HuH-7 (cell line): Measurements from ENCODE around the gene GADD45G.

Source experiments
- DNase-seq: peaks from one replicate; pipeline ENCODE4 v3.0.0; 2011; ENCODE audit warnings: low spot score

The GADD45G gene

DNA sequence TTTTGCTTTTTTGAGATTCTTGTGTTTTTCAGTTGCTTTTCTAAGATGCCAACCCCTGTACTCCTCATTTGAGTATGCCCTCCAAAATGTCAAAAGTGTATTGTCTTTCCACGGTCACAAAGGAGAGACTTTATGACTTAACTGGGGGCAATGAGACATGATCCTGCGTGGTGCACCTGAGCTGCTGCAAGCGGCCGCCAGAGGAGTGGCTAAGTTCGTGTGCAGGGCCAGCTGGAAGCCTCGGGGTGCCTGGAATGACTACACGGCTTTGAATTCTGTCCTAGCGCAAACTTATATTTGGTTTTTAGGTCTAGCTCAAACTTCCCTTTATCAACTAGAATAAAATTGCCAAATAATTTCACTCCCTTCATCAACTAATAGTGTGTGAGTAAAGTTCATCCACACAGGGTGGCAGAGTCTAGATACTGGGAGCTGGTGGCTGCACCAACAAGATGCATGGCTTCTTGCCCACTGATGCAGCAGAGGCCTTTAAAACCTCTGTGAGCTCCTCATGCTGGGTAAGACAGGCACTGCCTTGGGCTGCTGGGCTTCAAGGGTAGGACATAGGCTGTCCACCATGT is 4.7 kb downstream of the GADD45G start:
- no peak for DNase-seq

DNA sequence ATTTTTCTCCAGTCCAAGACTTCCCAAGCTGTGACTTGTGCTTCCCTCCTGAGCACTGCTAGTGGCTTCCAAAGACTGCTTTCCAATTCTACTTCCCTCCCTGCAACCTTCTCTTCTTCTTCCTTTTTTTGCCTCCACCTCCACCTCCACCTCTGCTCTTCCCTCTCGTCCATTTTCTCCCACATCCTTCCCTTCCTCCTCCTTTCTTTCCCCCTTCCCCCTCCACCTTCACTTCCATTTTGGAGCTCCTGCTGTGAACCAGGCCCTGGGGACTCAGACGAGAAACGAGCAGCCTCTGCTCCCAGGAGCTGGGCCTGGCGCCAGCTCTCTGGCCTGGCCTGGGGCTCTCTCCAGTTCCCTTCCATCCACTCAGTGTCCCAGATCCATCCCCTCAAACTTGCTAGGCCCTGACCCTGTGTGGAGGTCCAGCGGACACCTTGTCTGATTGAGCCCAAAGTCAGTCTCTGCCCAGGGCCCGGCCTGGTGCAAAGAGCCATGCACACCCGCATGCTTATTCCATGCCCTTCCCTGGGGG is 5.6 kb downstream of the GADD45G start:
- DNase-seq: no peak

DNA sequence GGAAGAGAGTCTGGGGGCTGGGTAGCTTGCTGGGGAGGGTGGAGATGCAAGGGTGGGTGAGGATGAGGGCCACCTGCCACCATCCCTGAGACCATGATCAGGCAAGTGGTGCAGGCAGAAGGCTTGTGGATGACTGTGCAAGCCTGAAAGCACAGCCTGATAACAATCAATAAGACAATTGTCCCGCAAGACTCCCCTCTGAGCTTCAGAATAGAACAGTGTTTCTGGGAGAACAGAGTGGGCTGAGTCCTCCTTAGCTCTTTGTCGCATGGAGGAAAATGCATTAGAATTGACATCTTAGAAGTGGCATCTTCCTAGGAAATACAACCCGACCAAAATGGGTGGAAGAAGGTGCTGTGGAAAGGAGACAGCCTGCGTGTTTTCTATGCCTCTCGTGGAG is 6.6 kb downstream of the GADD45G start:
- no peak for DNase-seq

DNA sequence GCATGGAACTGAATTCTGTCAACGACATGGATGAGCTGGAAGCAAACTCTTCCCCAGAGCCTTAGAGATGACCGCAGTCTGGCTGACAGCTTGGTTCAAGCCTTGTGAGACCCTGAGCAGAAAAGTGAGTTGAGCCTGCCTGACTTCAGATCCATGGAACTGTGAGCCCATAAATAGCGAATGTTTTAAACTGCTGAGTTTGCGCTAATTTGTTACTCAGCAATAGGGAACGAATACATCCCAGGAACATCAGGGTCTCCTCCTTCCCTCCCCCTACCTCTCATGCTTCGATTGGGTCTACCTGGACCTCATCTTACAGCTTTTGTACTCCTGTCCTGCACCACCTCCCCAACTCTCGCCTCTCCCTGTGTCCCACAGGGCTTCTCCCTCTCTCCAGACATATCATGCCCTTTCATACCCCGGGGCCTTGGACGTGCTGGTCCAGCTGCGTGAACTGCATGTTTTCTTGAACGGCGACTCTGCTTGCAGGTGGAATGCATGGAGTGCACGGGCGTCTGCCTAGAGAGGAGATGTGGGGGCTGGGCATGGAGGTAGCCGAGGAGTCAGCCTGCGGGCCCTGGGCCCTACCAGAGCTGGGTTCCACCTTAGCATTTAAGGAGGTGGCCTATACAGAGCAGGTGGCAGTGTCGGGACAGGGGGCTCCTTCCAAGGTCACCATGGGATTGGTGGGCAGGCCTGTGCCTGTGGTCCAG is 7.9 kb downstream of the GADD45G start:
- DNase-seq: no peak

DNA sequence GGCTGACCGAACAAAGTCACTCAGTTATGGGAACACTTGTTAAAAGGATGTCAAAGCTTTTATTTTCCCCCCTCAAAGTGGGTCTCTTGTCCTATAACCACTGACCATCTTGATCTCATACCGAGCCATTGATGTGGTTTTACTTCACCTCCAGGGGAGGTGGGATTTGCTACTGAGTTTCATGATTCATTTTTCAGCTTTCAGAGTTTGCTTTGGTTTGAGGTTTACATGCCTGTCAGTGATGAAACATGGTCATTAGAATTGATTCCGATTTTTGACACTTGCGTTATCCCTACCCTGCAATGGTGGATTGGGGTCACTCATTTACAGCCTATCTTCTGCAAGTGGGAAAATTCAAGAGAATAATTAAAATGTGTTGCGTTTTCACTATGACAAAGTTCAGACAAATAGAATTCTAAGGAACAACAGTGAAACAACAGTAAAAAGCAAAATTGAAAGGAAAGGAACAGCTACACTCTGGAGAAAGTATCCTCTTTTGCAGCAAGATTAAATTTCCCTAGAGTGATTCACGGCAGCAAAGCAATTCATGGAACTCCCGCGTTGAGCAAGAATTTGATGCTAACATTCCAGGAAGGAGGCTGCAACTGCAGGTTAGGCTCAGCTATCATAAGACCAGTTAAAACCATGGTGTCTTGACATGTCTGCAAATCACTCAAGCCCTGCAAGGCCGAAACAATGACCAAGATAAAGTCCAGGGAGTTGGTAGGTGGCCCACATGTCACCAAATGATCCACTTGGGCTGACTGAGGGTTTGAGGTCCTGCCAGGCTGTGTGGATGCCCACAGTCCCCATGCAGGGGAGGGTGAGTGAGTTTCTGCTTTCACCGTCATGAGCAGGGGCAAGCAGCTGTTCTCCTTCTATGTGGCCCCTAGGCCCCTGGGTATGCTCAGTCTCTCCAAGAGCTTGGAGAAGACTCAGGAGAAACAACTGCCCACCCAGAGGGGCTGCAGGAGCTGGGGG is 9.4 kb downstream of the GADD45G start:
- DNase-seq: no peak

DNA sequence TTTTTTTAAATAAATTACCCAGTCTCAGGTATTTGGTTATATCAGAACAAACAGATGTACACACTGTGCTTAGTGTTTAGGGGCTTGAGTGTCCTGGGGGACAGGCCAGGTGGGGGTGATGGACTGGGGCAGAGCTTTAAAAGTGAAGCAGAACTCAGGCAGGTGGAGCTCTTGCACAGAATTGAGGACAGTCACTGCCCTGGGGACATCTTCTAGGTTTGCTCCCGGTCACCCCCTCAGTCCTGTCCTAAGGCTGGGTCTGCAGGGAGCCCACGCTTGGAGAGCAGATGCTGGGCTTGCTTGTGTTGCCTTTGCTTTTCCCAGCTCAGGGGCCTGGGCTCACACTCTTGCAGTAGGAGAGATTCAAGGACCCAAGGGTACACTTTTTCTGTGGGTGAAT is 10.8 kb downstream of the GADD45G start:
- no peak for DNase-seq

DNA sequence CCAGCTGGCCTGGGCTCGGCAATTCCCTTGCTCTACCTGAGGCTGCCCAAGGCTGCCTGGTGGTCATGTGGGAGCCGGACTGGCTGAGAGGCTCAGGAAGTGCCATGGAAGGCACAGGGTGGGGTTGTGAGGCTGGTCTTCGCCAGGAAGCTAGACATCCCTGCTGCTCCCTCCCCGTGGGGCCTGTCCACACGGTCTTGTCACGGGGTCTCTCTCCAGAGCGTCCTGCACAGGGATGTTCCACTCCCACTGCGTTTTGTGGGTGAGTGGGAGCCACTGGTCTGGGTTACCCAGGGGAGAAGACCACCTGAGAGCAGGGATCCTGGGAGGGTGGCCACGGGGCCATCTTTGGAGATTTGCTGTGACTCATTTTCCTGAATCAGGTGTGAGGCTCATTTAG is 11.6 kb downstream of the GADD45G start:
- no peak for DNase-seq

DNA sequence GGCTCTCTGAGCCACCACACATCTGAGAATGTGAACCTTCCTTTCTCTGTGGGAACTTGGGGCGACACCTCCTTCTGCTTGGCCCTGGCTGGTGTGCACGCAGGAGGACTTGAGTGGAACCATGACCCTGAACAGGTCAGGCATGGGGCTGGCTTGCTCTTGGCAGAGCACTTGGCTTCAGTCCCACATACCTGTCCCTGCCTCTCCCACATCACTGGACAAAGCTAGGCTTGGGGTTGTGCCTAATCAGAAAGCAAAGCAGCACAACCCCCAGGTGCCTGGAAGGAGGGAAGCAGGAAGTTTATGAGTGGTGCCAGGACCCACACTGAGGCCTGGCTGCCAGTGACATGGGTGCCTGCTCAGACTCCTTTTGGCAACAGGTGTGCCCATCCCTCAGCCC is 13.2 kb downstream of the GADD45G start:
- DNase-seq: no peak

DNA sequence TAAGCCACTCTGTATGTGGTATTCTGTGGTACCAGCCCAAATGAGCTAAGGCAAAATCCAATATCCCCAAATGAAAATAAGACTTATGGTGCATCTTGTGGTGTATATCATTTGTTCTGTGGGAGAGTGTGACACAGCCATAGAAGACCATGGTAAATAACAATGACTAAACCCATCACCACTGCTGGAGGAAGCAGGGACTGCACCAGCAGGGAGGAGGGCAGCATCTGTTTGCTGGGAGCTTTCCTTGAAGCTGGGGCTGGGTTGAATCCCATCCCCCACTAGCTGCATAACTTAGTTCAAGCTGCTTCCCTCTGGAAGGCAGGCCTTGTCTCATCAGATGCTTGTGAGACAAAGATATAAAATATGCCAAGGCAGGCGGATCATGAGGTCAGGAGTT is 14.2 kb downstream of the GADD45G start:
- DNase-seq: no peak

DNA sequence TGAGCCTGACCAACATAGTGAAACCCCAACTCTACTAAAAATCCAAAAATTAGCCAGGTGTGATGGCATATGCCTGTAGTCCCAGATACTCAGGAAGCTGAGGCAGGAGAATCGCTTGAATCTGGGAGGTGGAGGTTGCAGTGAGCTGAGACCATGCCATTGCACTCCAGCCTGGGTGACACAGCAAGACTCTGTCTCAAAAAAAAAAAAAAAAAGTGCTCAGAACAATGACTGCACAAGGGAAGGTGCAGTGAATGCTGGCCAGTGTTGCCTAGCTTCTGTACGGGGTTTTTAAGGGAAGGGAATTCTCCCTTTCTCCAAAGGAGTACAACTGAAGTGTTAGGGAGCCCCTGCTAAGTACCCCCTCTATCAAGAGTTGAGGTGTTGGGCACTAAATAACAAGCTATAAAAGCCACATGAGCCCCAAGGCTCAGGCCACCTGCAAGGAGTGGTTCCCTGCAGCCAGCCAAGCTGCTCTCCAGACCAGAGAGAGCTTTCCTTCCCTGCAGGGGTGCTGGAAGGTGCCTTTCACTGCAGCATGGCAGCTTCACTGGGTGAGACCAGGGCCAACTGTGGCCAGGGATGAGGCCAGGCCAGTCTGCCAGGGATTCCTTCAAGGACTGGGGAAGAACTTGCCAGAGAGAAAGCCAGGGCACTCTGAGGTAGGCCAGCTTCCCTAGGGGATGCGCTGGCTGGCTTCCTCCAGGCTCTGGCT is 14.8 kb downstream of the GADD45G start:
- no peak for DNase-seq

DNA sequence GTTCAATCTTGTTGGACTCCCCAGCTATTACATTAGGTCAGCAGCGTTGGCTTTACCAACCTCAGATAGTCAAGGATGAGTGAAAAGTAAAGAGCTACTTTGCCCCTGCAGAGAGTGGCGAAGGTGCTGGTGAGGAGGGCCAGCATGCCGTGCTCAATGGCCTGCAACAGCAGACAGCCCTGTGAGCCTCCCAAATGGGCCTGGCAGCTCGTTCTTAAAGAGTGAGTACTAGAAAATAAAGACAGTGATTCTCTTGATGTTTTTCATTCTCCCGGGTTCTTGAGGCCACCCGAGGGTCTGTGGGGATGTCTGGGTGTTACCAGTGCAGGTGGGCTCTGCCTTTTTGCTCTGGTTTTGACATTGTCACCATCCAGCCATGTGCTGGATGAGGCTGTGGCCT is 16.2 kb downstream of the GADD45G start:
- no peak for DNase-seq

DNA sequence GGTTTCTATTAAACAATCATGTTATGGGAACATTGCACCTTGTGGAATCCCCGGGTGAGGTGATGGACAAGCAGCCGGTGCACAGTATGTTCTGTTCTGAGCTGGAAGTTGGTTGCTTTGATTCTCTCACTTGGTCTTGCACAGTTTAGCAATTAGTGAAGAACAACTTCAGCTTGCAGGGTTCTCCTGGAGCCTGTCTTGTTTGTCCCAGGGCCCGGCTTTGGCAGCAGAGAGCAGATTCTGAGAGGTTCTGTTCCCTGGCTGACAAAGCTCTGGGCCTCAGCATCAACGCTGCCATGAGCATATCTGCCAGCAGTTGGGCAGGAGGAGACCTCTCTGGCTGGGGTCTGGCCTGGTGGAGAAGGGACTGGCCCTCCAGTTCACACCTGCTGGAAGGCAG is 16.9 kb downstream of the GADD45G start:
- no peak for DNase-seq

DNA sequence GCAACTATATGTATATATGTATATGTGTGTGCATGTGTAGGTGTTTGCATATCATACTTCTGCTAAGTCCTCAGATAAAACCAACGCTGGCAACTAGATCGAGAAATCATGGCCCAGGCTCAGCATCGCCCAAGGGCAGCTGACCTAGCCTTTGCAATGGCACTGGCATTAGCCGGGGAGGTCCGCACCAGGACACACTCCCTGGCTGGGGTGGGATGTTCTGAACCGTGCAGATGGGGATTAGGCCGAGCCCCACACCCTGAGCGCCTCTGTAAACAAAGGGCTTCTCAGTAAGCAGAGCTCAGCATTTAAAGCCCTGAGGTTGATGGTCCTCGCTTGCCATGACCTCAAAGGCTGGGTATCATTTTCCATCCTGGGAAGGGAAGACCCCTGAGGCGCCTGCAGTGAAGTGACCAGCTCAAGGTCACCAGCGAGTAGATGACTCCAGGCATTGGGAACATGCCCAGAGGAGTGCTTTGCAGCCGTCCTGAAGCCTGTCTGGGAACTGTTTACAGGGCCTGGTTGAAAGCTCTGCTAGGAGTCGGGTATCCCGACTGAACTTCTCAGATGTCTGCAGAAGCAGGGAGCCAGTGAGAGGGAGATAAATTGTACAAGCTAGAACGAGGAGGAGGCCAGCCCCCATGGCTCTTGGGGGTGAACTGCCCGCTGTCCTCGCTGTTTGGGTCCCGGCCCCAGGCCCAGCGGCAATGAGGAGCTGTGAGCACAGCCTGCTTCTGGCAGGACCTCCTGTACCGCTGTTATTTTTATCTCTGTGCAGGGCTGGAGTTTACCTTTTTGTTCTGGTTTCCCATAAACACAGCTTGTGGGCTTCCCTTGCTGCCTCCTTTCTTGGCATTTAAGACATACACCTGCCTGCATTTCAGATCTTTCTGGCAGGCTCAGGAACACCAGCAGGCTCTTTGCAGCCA is 18.4 kb downstream of the GADD45G start:
- no peak for DNase-seq

DNA sequence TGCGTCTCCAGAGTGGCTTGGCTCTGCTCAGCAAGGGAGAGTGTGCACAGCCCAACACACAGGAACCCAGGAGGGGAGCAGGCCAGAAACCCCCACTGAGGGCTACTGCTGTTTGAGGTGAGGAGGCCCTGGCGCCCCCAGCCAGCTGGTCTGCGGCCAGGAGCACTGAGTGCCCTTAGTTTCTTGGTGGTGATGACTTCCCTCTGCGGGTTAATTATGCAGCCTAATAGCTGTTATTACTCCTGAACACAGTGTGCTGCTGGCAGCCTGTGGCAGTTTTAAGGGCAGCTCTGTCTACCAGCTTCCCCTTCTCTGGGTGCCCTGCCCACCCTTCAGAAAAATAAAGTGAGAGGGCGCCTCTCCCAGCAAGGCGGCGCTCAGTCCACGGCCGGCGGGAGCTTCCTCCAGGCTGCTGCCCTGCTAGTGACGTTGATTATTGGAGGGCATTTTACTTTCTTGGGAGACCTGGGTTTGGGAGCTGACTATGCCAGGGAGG is 19.2 kb downstream of the GADD45G start:
- DNase-seq: no peak

DNA sequence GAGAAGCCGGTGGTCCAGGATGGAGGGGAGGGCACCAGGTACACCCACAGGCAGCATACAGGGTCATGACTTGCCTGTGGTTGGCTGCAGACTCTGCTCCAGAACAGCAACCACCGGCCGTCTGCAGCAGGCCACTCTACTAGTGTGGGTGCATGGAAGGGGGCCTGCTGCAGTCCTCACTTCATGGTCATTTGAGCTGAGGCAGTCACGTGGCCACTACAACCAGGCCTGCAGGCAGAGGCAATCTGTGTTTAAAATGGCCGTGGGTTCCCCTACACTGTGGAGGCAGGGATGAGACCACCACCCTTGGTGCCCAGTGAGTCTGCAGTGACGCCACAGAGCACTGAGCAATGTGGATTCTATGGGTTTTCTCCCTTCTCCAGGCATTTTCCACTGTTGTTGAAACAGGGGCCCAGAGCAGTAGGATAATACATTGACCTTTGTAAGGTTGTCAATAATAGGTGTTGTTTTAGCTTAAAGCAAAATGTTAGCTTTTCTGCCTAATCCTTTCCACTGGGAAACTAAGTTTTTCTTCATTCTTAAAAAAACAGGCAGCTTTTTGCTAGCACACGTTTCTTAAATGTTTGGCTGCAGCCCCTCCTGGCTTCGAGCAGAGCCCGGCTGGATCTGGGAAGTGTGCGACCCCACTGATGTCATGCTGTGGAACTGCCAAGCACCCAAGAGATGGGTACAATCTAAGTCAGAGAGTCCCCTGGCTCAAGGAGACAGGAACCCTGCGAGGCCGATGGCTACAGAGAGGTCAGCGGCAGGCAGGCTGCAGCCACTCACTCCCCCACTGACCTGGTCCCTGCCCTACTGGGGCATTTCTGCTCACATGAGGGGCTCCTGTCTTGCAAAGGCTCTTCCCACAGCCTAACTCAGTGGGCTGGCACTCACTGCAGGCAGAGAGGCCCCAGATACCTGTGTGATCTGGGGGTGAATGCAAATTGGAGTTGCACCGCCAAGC is 21.2 kb downstream of the GADD45G start:
- DNase-seq: no peak

DNA sequence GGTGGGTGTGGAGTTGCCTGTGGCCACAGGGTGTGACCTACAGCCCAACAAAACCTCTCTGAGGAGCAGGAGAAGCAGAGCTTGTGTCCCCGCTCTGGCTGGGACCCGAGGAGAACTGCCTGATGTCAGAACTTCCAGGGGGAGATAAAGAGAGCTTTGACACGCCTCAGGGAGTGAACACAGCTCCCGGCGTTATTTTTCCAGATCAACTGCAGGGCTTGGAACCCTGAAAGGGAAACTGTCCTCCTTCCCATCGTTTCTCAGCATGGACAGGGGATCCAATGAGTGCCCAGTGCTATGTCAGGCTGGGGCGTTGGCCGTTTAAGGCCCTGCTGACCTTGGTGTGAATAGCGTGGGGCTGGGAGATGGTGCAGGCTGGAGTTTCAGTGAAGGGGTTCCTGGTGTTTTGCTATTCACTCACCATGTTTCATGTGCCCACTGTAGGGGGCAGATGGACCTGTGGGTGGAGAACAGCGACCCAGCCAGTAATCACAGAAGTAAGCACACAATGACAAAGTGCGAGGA is 22.0 kb downstream of the GADD45G start:
- DNase-seq: no peak

DNA sequence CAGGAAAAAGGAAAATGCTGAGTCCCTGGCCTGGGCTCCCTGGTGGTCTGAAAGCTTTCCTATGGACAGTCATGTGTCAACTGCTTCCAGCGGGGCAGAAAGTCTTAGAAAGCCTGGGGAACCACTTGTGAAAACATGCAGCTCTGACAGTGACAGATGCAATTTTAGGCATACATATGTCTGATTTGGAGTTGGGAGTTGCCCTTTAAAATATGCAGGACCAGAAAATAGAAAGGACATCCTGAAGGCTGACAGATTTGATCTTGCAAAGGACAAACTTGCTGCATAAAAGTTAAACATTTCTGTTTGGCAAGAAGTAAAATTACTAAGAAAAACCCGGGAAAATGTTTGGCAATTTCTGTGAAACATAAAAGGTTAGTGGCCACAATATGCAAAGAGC is 23.8 kb downstream of the GADD45G start:
- no peak for DNase-seq

DNA sequence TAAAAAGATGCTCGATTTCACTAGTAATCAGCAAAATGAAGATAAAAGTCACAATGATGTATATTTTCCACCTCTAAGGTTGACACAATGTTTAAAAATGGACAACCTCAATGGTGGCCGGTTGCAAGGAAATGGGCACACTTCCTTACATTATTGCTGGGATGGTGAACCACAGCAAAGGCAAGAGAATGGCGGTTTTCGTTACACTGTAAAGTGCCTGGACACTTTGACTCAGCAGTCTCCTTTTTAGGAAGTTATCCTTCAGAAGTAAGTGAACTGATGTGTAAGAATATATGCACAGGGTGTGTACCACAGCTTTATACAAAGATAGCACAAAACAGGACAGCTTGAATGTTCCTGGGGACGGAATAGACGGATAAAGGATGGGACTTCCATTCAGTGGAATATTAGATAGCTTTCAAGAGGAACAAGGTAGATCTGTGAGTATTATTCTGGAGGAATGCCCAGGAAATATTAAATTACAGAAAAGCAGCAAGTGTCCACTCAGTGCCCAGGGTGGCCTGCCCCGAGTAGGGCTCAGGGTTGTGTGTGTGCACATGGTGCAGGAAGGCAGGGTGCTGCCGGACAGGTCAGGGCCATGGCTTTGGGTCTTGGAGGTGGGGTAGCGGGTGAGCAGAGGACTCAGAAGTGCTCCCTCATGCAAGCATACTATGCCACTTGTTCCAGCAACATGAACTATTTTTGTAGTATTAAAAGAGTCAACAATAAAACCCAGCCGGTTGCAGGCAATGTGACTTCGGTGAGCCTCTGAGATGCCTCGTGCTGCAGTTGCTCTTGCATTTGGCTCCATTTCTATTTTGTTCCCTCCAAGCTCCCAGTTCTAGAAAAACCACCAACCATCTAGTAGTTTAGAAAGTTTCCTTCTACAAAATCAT is 24.5 kb downstream of the GADD45G start:
- no peak for DNase-seq
